HepG2 (cell line): ENCODE results near the gene OPRL1. TPM values are rescaled to one million over a fixed set of nuclear protein-coding genes. Genes with fewer than 3 reads are reported as not detected.

Source experiments
- DNMT3B ChIP-seq: conservative IDR thresholded peaks from 2 replicates; pipeline ENCODE4 v1.6.1; 2016; ENCODE audit warnings: missing biosample characterization, control low read depth
- FOXA1 ChIP-seq, 2 experiments: fragments of 450-650 bp in 1 of 2; sonication (generic) in 1 of 2; formaldehyde crosslinking in 1 of 2; IDR thresholded peaks; 2 replicates each; pipeline versions ENCODE4 v1.4.0 to v1.6.1; 2016 to 2020; ENCODE audit warnings: missing genetic modification reagents in 1 of 2
- IRF1 ChIP-seq: sonication (generic); formaldehyde crosslinking; IDR thresholded peaks from 2 replicates; pipeline ENCODE4 v1.4.0; 2020; ENCODE audit warnings: low read depth, mild to moderate bottlenecking, missing genetic modification reagents
- IRF2 ChIP-seq: IDR thresholded peaks from 2 replicates; pipeline ENCODE4 v1.6.1; 2018; ENCODE audit warnings: missing genetic modification reagents, missing compliant biosample characterization
- NFYB ChIP-seq: sonication (generic); formaldehyde crosslinking; IDR thresholded peaks from 2 replicates; pipeline ENCODE4 v1.4.0; 2020; ENCODE audit warnings: missing genetic modification reagents
- PHB2 ChIP-seq: fragments of 450-650 bp; IDR thresholded peaks from 2 replicates; pipeline ENCODE4 v1.6.1; 2018; ENCODE audit not compliant: partially characterized antibody
- ZFP36L2 ChIP-seq: sonication (generic); formaldehyde crosslinking; IDR thresholded peaks from 2 replicates; pipeline ENCODE4 v1.4.0; 2020; ENCODE audit warnings: missing genetic modification reagents
- ZNF274 ChIP-seq: sonication (generic); formaldehyde crosslinking; IDR thresholded peaks from 2 replicates; pipeline ENCODE4 v1.5.1; 2020; ENCODE audit warnings: mild to moderate bottlenecking, missing genetic modification reagents
- ZNF414 ChIP-seq: sonication (generic); formaldehyde crosslinking; IDR thresholded peaks from 2 replicates; pipeline ENCODE4 v1.5.0; 2020; ENCODE audit warnings: missing genetic modification reagents
- ZNF446 ChIP-seq: sonication (generic); formaldehyde crosslinking; IDR thresholded peaks from 2 replicates; pipeline ENCODE4 v1.5.0; 2020; ENCODE audit warnings: mild to moderate bottlenecking, missing genetic modification reagents
- ZNF468 ChIP-seq: sonication (generic); formaldehyde crosslinking; IDR thresholded peaks from 2 replicates; pipeline ENCODE4 v1.8.0; 2022; ENCODE audit warnings: mild to moderate bottlenecking, moderate library complexity, missing genetic modification reagents
- ZNF672 ChIP-seq: sonication (generic); formaldehyde crosslinking; IDR thresholded peaks from 2 replicates; pipeline ENCODE4 v1.8.1; 2022; ENCODE audit warnings: missing genetic modification reagents
- ZNF691 ChIP-seq: sonication (generic); formaldehyde crosslinking; IDR thresholded peaks from 2 replicates; pipeline ENCODE4 v1.4.0; 2020; ENCODE audit warnings: missing genetic modification reagents, low read depth, mild to moderate bottlenecking, borderline replicate concordance
- polyA plus RNA-seq, 8 experiments: library from polyadenylated mRNA; depleted of rRNA in 3 of 8; stranded (reverse) in 7 of 8; unstranded in 1 of 8; fragments of >200 nt; fragmentation: Illumina TruSeq in 4 of 8; extraction: Trizol in 4 of 8; gene quantifications; 2 replicates each; pipeline versions ENCODE4 v1.2.1 to v1.2.3, GENCODE V29; 2011 to 2016; ENCODE audit warnings: low read depth in 4 of 8, missing spikeins in 1 of 8, mixed read lengths in 1 of 8; ENCODE audit not compliant: insufficient read depth in 1 of 8
- total RNA-seq, 5 experiments: library from RNA; depleted of rRNA; stranded (reverse); fragments of >200 nt; fragmentation: Illumina TruSeq; extraction: Trizol; gene quantifications; 2 replicates each; pipeline ENCODE4 v1.2.3, GENCODE V29; 2016; ENCODE audit warnings: low read depth in 1 of 5
- TF ChIP-seq, protein P1 (sequence below): sonication (generic); formaldehyde crosslinking; IDR thresholded peaks from 2 replicates; pipeline ENCODE4 v1.5.1; 2020; ENCODE audit warnings: mild to moderate bottlenecking, moderate library complexity, missing genetic modification reagents
- TF ChIP-seq, protein P2 (sequence below): sonication (generic); formaldehyde crosslinking; IDR thresholded peaks from 2 replicates; pipeline ENCODE4 v1.5.0; 2020; ENCODE audit warnings: mild to moderate bottlenecking, missing genetic modification reagents, moderate library complexity
- TF ChIP-seq, protein P3 (sequence below): sonication (generic); formaldehyde crosslinking; IDR thresholded peaks from 2 replicates; pipeline ENCODE4 v1.4.0; 2020; ENCODE audit warnings: missing genetic modification reagents, borderline replicate concordance

Gene OPRL1
- total and polyA plus RNA-seq, 2 of the 13 experiments (the other 11 are each of a cell fraction or from before 2014, with no cell fraction given): 0.35 to 0.71 TPM

- TF ChIP-seq NFYB (no peak; the same call in 1 of the 2 replicates), PHB2 (no peak), ZNF468 (CRISPR knock-in tag) (no peak; the same call in 1 of the 2 replicates), ZFP36L2 (CRISPR knock-in tag) (no peak), ZNF691 (CRISPR knock-in tag) (no peak), IRF1 (CRISPR knock-in tag) (no peak; the same call in 1 of the 2 replicates), ZNF446 (no peak), ZNF274 (CRISPR knock-in tag) (peak; percentile 30), FOXA1 (IDR thresholded peaks at IDR 0.05) (no peak), FOXA1 (CRISPR knock-in tag; IDR thresholded peaks at IDR 0.05) (peak; percentile 13; the same call in 1 of the 2 replicates), ZNF414 (CRISPR knock-in tag) (peak; percentile 97), DNMT3B (peak; percentile 71; the same call in 1 of the 2 replicates), ZNF672 (CRISPR knock-in tag) (no peak), IRF2 (no peak; the same call in 1 of the 2 replicates)
- TF ChIP-seq, protein P1, sequence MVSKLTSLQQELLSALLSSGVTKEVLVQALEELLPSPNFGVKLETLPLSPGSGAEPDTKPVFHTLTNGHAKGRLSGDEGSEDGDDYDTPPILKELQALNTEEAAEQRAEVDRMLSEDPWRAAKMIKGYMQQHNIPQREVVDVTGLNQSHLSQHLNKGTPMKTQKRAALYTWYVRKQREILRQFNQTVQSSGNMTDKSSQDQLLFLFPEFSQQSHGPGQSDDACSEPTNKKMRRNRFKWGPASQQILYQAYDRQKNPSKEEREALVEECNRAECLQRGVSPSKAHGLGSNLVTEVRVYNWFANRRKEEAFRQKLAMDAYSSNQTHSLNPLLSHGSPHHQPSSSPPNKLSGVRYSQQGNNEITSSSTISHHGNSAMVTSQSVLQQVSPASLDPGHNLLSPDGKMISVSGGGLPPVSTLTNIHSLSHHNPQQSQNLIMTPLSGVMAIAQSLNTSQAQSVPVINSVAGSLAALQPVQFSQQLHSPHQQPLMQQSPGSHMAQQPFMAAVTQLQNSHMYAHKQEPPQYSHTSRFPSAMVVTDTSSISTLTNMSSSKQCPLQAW: no peak
- TF ChIP-seq, protein P2, sequence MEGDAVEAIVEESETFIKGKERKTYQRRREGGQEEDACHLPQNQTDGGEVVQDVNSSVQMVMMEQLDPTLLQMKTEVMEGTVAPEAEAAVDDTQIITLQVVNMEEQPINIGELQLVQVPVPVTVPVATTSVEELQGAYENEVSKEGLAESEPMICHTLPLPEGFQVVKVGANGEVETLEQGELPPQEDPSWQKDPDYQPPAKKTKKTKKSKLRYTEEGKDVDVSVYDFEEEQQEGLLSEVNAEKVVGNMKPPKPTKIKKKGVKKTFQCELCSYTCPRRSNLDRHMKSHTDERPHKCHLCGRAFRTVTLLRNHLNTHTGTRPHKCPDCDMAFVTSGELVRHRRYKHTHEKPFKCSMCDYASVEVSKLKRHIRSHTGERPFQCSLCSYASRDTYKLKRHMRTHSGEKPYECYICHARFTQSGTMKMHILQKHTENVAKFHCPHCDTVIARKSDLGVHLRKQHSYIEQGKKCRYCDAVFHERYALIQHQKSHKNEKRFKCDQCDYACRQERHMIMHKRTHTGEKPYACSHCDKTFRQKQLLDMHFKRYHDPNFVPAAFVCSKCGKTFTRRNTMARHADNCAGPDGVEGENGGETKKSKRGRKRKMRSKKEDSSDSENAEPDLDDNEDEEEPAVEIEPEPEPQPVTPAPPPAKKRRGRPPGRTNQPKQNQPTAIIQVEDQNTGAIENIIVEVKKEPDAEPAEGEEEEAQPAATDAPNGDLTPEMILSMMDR: no peak
- TF ChIP-seq, protein P3, sequence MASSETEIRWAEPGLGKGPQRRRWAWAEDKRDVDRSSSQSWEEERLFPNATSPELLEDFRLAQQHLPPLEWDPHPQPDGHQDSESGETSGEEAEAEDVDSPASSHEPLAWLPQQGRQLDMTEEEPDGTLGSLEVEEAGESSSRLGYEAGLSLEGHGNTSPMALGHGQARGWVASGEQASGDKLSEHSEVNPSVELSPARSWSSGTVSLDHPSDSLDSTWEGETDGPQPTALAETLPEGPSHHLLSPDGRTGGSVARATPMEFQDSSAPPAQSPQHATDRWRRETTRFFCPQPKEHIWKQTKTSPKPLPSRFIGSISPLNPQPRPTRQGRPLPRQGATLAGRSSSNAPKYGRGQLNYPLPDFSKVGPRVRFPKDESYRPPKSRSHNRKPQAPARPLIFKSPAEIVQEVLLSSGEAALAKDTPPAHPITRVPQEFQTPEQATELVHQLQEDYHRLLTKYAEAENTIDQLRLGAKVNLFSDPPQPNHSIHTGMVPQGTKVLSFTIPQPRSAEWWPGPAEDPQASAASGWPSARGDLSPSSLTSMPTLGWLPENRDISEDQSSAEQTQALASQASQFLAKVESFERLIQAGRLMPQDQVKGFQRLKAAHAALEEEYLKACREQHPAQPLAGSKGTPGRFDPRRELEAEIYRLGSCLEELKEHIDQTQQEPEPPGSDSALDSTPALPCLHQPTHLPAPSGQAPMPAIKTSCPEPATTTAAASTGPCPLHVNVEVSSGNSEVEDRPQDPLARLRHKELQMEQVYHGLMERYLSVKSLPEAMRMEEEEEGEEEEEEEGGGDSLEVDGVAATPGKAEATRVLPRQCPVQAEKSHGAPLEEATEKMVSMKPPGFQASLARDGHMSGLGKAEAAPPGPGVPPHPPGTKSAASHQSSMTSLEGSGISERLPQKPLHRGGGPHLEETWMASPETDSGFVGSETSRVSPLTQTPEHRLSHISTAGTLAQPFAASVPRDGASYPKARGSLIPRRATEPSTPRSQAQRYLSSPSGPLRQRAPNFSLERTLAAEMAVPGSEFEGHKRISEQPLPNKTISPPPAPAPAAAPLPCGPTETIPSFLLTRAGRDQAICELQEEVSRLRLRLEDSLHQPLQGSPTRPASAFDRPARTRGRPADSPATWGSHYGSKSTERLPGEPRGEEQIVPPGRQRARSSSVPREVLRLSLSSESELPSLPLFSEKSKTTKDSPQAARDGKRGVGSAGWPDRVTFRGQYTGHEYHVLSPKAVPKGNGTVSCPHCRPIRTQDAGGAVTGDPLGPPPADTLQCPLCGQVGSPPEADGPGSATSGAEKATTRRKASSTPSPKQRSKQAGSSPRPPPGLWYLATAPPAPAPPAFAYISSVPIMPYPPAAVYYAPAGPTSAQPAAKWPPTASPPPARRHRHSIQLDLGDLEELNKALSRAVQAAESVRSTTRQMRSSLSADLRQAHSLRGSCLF (CRISPR knock-in tag): peak; percentile 96; the same call in 1 of the 2 replicates
These were observed 43.3 kb upstream of the OPRL1 start (continued) for GRCh38 chr20:64036346-64037198.
